NCI-H460 (cell line): ENCODE measurements around the gene PCBD1. TPM values are rescaled to one million over a fixed set of nuclear protein-coding genes. Genes with fewer than 3 reads are reported as not detected.

ENCODE experiments used
- DNase-seq: peaks from one replicate; pipeline ENCODE4 v3.0.0-alpha.2; 2016; ENCODE audit warnings: low read depth; ENCODE audit errors: extremely low read depth
- total RNA-seq: library from RNA; depleted of rRNA; stranded (reverse); fragments of >200 nt; shearing (Covaris generic); gene quantifications from 2 replicates; pipeline ENCODE4 v1.2.3, GENCODE V29; 2014; rRNA removed

PCBD1 gene
- total RNA-seq, 1 experiment from 2014 or later, result 122 TPM

GRCh38 chr10:70840836-70841235, 47.5 kb downstream of the PCBD1 start:
- DNase-seq, result no peak

GRCh38 chr10:70838270-70838805, 50.0 kb downstream of the PCBD1 start:
- DNase-seq, result no peak

DNA sequence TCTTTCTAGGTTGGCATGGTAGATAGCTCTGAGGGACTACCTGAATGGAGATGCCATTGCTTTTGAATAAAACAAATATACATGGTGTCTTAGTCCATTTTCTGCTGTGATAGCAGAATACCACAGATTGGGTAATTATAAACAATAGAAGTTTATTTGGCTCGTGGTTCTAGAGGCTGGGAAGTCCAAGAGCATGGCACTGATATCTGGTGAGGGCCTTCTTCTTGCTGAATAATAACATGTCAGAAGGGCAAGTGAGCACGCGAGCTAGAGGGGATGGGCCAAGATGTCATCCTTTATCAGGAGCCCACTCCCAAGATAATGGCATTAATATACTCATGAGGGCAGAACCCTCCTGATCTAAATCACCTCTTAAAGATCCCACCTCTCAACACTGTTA, 50.7 kb downstream of the PCBD1 start:
- no peak for DNase-seq

GRCh38 chr10:70836319-70836718, 52.0 kb downstream of the PCBD1 start:
- no peak for DNase-seq

DNA sequence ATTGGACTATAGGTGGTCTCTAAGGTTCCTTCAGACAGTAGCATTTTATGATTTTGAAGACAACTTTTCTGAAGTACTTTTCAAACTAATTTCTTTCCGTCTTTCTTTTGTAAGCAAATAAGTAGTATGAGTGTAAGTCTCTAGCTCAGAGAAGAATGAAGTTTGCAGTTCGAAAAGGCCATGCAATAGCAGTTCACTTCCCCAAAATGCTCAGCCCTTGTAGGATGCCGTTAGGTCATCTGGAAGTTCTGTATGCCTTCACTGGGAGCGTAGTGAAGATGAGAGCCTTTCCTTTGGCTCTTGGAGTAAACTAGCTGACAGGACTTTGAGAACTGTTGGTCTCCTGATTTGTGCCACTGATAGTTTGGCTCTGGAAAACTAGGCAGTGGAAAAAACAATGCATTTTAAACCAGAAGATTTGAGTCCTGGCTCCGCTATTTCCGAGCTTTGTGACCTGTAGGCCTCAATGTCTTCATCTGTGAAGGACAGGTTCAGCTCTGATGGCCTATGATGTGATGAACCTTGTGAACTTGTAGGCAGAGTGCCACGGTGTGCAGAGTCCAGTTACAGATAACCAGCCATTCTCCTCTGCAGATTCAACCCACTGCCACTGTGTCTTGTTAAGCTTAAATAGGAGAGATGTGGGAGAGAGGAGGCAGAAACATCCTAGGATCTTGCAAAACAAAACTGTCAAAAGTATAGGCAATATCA, 53.8 kb downstream of the PCBD1 start:
- no peak for DNase-seq

GRCh38 chr10:70834021-70834420, 54.3 kb downstream of the PCBD1 start:
- DNase-seq, result no peak

DNA sequence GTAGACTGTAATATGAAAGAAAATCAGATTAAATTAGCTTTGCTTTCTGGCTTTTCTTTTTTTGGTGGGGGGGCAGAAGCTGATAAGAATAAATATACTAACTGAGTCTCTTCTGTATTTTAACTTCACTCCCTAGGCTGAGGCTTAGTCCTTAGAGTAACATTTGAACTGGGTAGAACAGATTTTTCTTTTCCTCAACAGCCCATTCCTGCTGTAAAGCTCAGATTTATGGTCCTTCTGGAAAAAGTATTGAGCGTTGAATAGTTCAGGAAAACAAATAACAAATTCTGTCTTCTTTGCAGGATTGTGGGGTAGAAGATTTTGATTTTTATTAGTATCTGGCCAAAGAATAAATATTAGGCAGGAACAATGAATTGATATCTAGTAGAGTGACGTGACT, 54.8 kb downstream of the PCBD1 start:
- DNase-seq, result no peak

Other genes with a start within 250 kb of the PCBD1 start
- 0.02 TPM in 1 of 2 replicates, not detected in the other for gene ADAMTS14, start 216.1 kb downstream of the PCBD1 start, total RNA-seq
- not detected in 2 replicates for gene TBATA, start 103.2 kb downstream of the PCBD1 start, total RNA-seq
- gene SGPL1, start 72.6 kb downstream of the PCBD1 start, total RNA-seq, result 48.3 and 65.3 TPM in 2 replicates